ENCODE data around the gene CLIP3.

CLIP3 gene

GRCh38 chr19:35977446-35978222 lies 55.0 kb downstream of the CLIP3 start:
- DNase-seq: no peak

- no peak for DNase-seq
Observed at GRCh38 chr19:35975608-35976214, 57.0 kb downstream of the CLIP3 start.

GRCh38 chr19:35973487-35973886 lies 59.2 kb downstream of the CLIP3 start:
- DNase-seq: no peak

DNA sequence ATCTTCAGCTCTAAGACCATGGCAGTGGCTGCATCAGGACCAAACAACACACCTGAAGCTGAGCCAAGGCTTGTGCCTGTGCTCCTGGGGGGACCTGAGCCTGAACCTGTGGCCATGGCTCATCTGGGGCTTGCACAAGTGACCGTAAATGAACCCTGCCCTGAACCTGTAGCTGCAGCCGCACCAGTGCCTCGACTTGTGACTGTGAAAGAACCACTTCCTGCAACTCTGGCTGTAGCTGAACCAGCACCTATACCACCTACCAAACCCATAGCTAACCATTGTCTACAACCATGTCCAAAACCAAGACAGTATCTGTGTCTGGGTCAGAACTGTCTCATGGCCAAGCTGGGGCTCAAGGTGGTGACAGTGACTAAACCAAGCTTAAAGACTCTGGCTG lies 65.9 kb downstream of the CLIP3 start:
- no peak for DNase-seq

Data from right forelimb (tissue), 1 donor.